NK-92 treated with Interleukin-12 subunit alpha and Interleukin-12 subunit beta, amount 100 ng/mL, for 24 hours (cell line): ENCODE measurements around the gene SLC9A1.

Source experiments
- DNase-seq: peaks from one replicate; lab custom pipeline; 2025; lab: John Stamatoyannopoulos, UW

SLC9A1 gene

DNA sequence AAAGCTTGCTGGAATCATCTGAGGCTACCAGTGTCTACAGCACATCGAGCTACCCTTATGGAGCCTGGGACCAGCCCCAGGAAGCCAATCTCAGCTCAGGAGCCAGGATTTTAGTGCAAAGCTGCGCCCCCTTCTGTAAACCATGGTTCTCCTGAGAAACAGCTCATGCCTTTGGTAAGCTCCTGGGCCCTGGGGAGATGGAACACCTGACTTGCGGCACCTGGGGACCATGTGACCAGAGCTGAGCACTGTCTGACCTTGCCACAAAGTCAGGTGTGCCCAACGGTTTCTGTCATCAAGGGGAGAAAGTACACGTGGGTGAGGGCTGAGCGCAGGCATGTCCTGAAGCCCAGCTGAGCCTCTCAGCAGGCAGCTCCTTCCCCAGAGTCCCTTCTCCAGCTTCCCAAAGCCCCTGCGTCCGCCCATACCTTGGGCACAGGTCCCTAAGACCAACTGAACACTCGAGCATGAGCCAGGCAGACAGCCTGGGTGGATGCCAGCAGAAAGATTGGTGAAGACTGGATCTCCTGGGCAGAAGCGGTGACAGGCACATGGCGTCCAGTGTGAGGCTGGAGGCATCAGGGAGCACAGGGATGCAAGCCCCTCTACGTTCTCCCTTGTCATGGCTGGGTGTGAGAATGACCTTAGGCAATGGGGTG, 84.4 kb downstream of the SLC9A1 start:
- no peak for DNase-seq

- DNase-seq, result no peak
Measured at GRCh38 chr1:27068922-27069321, 86.0 kb downstream of the SLC9A1 start.

DNA sequence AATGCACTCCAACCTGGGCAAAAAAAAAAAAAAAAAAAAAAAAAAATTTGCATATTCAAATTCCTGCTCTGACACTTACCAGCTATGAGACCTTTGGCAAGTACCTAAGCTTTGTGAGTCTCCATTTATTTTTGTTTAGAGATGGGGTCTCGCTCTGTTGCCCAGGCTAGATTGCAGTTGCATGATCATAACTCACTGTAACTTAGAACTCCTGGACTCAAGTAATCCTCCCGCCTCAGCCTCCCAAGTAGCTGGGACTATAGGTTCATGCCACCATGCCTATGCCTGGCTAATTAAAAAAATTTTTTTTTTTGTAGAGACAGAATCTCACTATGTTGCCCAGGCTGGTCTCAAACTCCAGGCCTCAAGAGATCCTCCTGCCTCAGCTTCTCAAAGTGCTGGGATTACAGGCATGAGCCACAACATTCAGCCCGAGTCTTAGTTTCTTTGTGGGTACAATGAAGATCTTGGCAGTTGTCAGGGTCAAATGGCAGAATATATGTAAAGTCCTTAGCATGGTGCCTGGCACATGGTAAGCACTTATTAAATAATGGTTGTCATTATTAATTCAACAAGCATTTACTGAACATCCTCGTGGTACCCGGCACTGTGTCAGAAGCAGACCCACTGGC, 88.8 kb downstream of the SLC9A1 start:
- no peak for DNase-seq

- DNase-seq, result no peak
Measured at GRCh38 chr1:27060891-27061290, 94.0 kb downstream of the SLC9A1 start.

DNA sequence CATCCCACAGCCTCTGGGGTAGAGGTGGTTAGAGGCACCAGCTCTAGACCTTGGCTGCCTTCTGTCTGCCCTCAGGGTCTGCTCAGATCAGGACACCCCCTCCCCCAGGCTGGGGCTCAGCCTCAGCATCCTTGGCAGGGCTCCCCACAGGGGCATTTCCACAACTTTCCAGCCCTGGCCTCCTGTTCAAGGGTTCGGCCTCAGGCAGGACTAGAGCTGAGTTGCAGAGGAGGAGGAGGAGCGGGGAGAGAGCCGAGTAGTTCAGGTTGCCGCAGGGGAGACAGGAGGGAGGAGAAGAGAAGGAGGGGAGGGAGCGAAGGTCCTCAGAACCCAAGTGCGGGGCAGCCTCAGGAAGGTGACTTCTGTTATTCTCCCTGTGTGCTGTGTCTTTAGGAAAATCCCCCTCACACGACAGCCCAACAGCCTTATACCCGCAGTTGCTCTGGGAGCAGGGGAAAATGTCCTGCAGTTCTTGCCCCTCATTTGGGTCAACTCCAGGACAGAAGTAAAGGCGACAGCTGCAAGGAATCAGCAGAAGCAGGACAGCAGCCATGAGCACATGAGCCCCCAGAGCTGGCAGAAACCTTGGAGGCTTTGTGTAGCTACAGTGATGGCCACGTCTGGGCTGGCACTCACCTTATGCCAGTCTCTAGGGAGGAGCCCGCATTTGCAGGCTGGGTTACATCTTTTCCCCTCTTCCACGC, 95.8 kb downstream of the SLC9A1 start:
- DNase-seq, result no peak

GRCh38 chr1:27057801-27058625, 96.9 kb downstream of the SLC9A1 start:
- no peak for DNase-seq

GRCh38 chr1:27057389-27057788, 97.5 kb downstream of the SLC9A1 start:
- DNase-seq, result no peak

GRCh38 chr1:27053977-27054753, 100.8 kb downstream of the SLC9A1 start:
- no peak for DNase-seq

DNA sequence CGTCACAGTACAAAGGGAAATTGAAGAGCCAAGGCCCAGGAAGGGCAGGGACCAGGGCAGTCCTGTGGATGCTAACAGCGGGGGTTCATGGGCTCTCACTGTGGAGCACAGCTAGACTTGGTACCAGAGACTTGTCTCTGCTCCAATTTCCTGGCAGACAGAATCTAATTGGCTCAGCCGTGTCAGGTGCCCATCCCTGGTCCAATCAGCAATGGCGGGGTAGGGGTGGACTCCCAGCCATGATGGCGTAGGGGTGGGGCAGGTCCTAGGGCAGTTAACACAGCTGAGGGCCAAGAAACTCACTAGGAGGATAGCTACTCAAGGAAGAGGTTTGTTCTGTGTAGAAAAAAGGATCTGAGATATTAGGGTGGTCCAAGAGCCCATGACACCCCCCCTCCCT, 102.4 kb downstream of the SLC9A1 start:
- DNase-seq, result no peak

- DNase-seq, result no peak
Measured at GRCh38 chr1:27049607-27050006, 105.3 kb downstream of the SLC9A1 start.

GRCh38 chr1:27049100-27049499, 105.8 kb downstream of the SLC9A1 start:
- no peak for DNase-seq
